Activated CD4-positive, alpha-beta T cell treated with anti-CD3 and anti-CD28 coated beads, Interleukin-2, amount 10 ng/mL, durations not matched to agents 7 days and 5 days (primary cell): ENCODE data around the gene ATG9B. TPM values are rescaled to one million over a fixed set of nuclear protein-coding genes. Genes with fewer than 3 reads are reported as not detected.
A peak's percentile ranks its signal among the peaks of the same experiment; 100 is the strongest.

ENCODE experiments used
- CTCF ChIA-PET: fragments of 350-600 bp; sonication (Branson Sonifier 250); formaldehyde crosslinking; loops from one replicate; lab custom pipeline; 2021; ENCODE audit warnings: antibody characterized with exemption; lab: Charles Lee
- POLR2A ChIA-PET: fragments of 350-600 bp; sonication (Branson Sonifier 250); formaldehyde crosslinking; loops from one replicate; lab custom pipeline; 2021; ENCODE audit warnings: antibody characterized with exemption; lab: Charles Lee
- DNase-seq: peaks from one replicate; pipeline ENCODE4 v3.0.0-alpha.2; 2020
- H3K27ac Mint-ChIP-seq: one replicate; pipeline ENCODE4 v1.8.0; 2021; ENCODE audit warnings: mild to moderate bottlenecking, moderate library complexity, mixed read lengths
- H3K27me3 Mint-ChIP-seq: one replicate; pipeline ENCODE4 v1.8.0; 2021; ENCODE audit warnings: mixed read lengths
- H3K36me3 Mint-ChIP-seq: one replicate; pipeline ENCODE4 v1.8.0; 2021; ENCODE audit warnings: low read depth, mixed read lengths
- H3K4me1 Mint-ChIP-seq: one replicate; pipeline ENCODE4 v1.8.0; 2021; ENCODE audit warnings: mixed read lengths
- H3K4me3 Mint-ChIP-seq: one replicate; pipeline ENCODE4 v1.8.0; 2021; ENCODE audit warnings: mild to moderate bottlenecking, moderate library complexity, mixed read lengths
- H3K9me3 Mint-ChIP-seq: one replicate; pipeline ENCODE4 v1.8.0; 2021; ENCODE audit warnings: mixed read lengths
- total RNA-seq, 2 experiments: library from RNA; stranded (reverse); gene quantifications; one replicate each; pipeline ENCODE4 v1.2.3, GENCODE V29; 2021

ATG9B gene
- total RNA-seq, 2 experiments from 2014 or later, result 12.1 to 12.3 TPM

DNA sequence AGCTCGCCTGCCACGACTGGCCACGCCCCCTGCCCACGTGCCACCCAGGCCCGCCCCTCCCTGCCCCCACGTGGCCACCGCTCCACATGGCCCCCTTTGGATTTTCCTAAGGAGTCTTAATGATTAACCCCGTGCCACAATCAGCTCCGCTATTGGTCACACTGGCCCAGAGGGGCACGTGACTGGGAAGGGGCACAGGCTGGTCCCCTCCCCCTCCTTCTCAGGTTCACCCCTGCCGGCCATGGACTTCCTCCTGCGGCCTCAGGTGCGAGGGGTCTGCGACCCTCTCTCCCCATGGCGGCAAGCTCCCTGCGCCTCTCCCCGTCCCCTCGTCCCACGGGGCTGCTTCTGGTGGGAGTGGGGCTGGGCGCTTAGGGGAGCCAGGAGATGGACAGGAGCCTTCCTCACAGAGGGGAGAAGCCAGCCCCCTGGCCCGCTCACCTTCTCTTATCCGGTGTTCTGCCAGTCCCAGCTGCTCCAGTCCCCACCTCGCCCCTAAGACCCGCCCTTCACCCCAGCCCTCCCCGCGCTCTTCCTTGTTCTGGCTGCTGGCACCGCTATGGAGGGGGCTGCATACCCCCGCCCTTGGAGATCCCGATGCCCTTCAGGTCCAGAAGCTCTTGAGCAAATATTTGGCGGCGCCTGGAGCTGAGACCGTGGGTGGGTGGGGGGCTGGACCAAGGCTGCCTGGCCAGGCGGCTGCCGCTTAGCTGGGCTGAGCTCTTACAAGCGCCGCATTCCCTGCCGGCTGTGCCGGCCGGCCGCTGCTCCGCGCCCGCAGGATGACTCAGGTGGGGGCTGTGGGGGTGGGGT, 38.3 kb upstream of the ATG9B start:
- no peak for DNase-seq
- Mint-ChIP-seq H3K27ac (no peak overlapping the region), H3K4me3 (no peak overlapping the region), H3K36me3 (peaks cover 13% of the 10 kb centered on the region), H3K4me1 (peaks cover 26% of the 10 kb centered on the region), H3K27me3 (no peaks in the 10 kb centered on the region), H3K9me3 (no peaks in the 10 kb centered on the region)
- ChIA-PET CTCF (interaction anchor here (0.6 kb wide), 1 partner anchor 9 kb away, joined by 3 read pairs; no protein-coding TSS in a partner anchor), POLR2A (no interaction called here)

DNA sequence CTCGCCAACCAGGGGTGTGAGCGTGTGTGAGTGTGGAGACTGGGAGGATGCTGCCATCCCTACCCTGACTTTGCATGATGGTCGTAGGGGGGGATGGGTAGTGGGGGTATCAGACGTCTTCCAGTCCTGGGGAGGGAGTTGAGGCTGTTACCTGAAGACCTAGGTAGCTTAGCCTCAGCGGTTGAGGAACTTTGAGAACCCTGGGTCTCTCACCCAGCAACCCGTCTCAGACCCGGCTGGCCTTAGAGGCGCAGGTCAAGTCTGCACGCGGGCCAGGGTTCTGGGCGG, 37.8 kb upstream of the ATG9B start:
- CTCF ChIA-PET, result no interaction called here
- no peaks in the 10 kb centered on the region for H3K9me3 Mint-ChIP-seq
- H3K4me1 Mint-ChIP-seq, result peaks cover 31% of the 10 kb centered on the region
- H3K4me3 Mint-ChIP-seq, result peak overlapping the region; percentile 91
- POLR2A ChIA-PET, result no interaction called here
- peaks cover 11% of the 10 kb centered on the region for H3K36me3 Mint-ChIP-seq
- DNase-seq, result no peak
- H3K27me3 Mint-ChIP-seq, result no peaks in the 10 kb centered on the region
- H3K27ac Mint-ChIP-seq, result no peak overlapping the region

DNA sequence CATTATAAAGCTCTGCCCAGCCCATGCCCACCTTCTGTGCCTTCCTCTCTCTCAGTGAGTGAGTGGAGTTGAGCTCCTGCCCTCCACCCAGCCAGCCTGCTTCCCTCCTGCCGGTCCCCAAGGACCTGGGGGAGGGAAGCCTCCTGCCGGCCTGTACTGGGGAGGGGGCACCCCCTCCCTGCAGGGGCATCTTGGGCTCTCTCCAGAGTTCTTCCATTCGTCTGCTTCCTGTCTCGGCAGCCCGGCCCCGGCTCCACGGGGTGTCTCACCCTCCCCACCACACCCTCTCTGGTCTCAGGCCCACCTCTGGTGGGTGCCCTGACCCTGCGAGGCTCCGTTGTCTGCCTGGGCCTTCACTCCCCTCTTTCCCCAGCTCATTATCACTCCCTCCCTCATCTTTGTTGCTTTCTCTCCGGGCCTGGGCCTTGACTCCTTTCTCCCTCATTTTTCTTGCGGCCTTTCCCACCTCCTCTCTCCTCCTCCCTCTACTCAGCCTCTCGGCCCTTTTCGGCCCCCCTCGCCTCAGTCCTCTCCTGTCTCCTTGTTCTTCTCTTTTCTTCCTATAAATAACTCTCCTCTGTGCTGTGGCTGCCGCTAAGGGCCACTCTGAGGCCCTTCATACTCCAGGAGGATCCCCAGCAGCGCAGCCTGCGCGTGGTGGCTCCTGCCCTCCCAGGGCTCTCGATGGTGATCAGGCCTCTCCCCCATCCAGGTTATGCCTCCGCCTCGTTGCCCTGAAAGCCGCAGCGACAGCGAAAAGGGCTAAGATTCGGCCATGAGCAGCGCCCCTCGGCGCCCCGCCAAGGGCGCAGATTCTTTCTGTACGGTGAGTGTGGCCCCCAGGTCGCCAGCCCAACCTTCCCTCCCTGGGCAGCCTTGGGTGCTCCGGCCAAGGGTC, 37.2 kb upstream of the ATG9B start:
- POLR2A ChIA-PET, result no interaction called here
- no peaks in the 10 kb centered on the region for H3K9me3 Mint-ChIP-seq
- peaks cover 11% of the 10 kb centered on the region for H3K36me3 Mint-ChIP-seq
- H3K4me3 Mint-ChIP-seq, result peak overlapping the region; percentile 91
- H3K27ac Mint-ChIP-seq, result peak overlapping the region; percentile 55
- no peak for DNase-seq
- CTCF ChIA-PET, result interaction anchor here (0.9 to 2.0 kb wide), 4 partner anchors 16 to 43 kb away, joined by 4 to 9 read pairs (median 5); partner anchors contain the start of gene FASTK
- peaks cover 37% of the 10 kb centered on the region for H3K4me1 Mint-ChIP-seq
- H3K27me3 Mint-ChIP-seq, result no peaks in the 10 kb centered on the region

DNA sequence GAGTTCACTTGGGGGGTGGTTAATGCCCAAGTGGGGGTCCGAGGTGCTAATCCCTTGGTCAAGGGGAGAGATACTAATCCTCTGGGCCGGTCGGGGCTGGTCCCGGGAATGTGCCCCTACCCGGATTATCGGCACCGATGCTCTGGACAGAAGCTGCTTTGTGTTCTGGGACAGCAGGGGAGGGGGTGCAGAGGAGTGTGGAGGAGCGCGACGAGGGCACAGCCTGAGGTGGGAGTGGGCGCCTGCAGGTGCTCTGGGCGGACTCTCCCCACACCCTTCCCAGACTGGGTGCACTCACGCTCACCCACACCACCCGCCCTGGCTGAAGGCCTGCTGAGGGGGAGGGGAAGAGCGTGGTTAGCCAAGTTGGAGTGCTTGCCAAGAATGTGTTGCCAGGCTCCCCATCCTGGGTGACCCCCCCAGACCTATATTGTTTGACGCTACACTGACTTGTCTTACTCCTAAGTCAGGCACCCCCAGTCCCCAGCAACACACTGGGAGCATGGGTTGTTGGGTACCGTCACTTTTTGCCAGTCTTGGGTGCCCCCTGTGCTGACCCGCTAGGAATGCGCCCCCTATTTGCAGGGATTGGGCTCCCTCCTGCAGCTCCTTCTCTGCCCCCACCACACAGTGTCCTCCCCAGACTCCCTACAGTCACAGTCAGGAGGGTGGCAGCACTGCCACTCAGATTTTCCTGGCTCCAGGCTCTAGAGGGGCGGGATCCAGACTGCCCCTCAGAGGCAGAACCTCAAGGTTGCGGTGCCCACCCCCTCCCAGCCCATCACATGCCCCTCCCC, 36.3 kb upstream of the ATG9B start:
- ChIA-PET CTCF (interaction anchor here (0.7 to 2.0 kb wide), 6 partner anchors 13 to 42 kb away, joined by 3 to 9 read pairs (median 4); partner anchors contain the start of gene FASTK), POLR2A (no interaction called here)
- Mint-ChIP-seq H3K27me3 (no peaks in the 10 kb centered on the region), H3K36me3 (peaks cover 11% of the 10 kb centered on the region), H3K9me3 (no peaks in the 10 kb centered on the region), H3K4me1 (peaks cover 37% of the 10 kb centered on the region), H3K27ac (peak overlapping the region; percentile 74), H3K4me3 (peak overlapping the region; percentile 91)
- no peak for DNase-seq

DNA sequence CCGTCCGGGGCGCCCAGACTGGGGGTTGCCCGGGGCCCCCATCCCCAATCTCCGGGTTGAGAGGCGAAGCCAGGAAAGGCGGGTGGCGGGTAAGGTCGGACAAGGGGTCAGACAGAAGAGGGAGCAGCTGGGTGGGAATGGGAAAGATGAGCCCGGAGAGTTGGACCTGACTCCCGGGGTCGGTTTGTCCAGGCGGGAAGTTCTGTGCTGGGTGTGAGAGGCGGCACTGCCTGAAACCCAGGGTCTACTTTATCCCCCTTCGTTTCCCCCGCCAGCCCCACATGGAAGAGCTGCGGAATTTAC, 35.8 kb upstream of the ATG9B start:
- CTCF ChIA-PET, result interaction anchor here (0.7 to 2.0 kb wide), 5 partner anchors 13 to 41 kb away, joined by 3 to 9 read pairs (median 4); partner anchors contain the start of gene FASTK
- Mint-ChIP-seq H3K27me3 (no peaks in the 10 kb centered on the region), H3K27ac (peak overlapping the region; percentile 74), H3K9me3 (no peaks in the 10 kb centered on the region), H3K4me3 (peak overlapping the region; percentile 91), H3K4me1 (peaks cover 37% of the 10 kb centered on the region), H3K36me3 (peaks cover 6% of the 10 kb centered on the region)
- DNase-seq, result no peak
- POLR2A ChIA-PET, result no interaction called here

DNA sequence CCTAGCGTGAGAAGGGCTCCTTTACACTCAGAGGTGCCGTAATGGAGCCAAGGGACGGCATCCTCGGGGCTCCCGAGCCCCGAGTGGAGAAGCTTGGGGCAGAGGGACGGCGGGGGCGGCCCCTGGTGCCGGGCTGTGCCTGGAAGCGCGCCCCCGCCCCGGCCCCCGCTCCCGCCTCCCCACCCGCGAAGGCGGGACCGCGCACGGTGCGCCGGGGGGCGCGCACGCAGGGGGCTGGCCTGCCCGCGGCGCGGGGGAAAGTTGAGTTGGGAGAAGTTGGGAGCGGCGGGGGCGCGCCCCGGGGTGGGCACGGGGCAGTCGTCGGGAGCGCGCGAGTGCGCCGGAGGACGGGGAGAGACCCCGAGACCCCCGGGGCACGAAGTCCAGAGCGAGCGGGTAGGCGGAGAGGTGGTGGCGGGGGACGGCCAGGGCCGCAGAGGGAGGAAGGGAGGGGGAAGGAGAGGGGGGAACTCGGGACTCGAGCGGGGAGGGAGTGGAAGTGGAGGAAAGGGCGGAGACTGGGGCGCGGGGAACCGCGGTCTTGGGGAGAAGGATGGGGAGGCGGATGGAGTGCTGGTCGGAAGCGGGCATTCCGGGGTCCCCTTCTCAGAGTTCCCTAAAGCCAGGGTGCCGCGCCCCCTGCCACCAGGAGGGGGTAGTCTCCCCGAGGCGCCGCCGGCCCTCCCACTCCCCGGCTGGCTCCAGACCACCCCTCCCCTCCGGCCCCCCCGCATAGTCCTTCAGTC, 35.2 kb upstream of the ATG9B start, which contains the start of gene SLC4A2:
SLC4A2 (plus strand) TSS at position 223 of the 746 bp plus-strand sequence. CDS start 2,399 bp downstream, outside the sequence.
- Mint-ChIP-seq H3K36me3 (peaks cover 5% of the 10 kb centered on the region), H3K4me1 (peaks cover 40% of the 10 kb centered on the region), H3K27ac (peak within 1 kb of the TSS; percentile 95), H3K27me3 (no peaks in the 10 kb centered on the region), H3K4me3 (peak within 1 kb of the TSS; percentile 91), H3K9me3 (no peaks in the 10 kb centered on the region)
- peak; percentile 64 for DNase-seq
- CTCF ChIA-PET, result interaction anchor here (1.0 to 2.0 kb wide), 7 partner anchors 18 to 45 kb away, joined by 3 to 9 read pairs (median 5); partner anchors contain the start of gene FASTK
- POLR2A ChIA-PET, result no interaction called here

DNA sequence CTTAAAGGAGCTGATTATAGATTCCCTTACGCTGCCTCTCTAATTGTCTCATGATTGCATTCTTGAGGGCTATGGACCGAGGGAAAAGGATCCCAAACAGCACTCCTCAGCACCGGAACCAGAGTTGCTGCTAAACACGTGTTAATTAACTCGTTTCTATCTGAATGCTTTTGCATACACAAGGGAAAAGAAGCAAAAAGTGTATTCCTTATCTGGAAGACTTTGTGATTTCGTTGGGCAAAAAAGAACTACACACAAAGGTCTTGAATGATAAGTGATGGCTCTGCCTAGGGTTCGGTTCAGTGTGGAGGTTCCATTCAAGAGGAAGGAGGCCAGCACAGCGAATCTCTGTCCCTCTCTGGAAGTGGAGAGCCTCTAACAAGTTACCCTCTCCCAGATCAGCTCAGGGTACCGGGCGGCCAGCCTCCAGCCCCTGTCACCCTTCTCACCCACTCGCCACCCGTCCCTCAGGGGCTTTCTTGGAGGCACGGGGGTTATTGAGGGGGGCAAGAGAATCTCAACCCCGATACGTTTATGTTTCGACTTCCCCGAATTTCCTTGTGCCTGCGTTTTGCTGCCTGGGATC, 34.6 kb upstream of the ATG9B start:
- ChIA-PET CTCF (interaction anchor here (0.8 to 1.7 kb wide), 7 partner anchors 8 to 45 kb away, joined by 3 to 6 read pairs (median 4); partner anchors contain the start of genes ABCB8 and FASTK), POLR2A (no interaction called here)
- H3K4me3 Mint-ChIP-seq, result peak overlapping the region; percentile 91
- H3K36me3 Mint-ChIP-seq, result peaks cover 5% of the 10 kb centered on the region
- H3K9me3 Mint-ChIP-seq, result no peaks in the 10 kb centered on the region
- peak overlapping the region; percentile 95 for H3K27ac Mint-ChIP-seq
- DNase-seq, result no peak
- no peaks in the 10 kb centered on the region for H3K27me3 Mint-ChIP-seq
- H3K4me1 Mint-ChIP-seq, result peaks cover 42% of the 10 kb centered on the region

DNA sequence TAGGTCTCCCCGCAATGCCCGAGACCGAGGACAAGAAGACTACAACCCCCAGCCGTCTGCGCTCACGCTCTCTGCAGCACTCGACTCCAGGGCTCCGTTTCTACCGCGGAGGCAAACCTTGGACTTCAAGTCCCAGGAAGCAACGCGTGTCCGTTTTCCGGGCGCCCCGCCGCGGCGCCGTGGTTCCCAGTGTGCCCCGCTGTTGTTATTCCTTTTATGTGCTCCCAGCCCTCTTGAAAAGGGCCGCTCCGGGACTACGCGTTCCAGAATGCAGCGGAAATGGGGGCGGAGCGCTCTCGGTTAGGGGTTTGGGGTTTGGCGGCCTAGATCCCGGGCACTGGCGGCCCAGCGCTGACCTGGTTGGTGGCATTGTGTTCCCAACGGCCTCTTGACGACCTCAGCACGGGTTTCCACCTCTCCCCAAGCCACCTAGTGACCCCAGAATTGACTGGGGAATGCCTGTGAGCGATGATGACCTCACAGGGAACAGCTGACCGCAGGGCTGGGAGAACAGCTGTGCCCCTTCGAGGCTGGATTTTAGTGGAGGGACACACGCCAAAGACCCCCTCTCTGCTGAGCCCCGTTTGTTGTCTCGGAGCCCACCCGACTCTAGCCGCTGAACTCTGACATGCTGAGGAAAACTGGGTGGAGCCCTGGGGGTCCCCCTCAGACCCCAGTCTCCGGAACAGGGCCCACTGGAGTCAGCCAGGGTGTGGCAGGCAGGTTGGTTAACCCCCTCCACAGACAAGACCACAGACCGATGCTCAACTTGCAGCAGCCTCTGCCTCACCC, 33.9 kb upstream of the ATG9B start:
- ChIA-PET POLR2A (no interaction called here), CTCF (interaction anchor here (0.8 to 1.7 kb wide), 8 partner anchors 9 to 44 kb away, joined by 3 to 6 read pairs (median 4); partner anchors contain the start of genes ABCB8 and FASTK)

DNA sequence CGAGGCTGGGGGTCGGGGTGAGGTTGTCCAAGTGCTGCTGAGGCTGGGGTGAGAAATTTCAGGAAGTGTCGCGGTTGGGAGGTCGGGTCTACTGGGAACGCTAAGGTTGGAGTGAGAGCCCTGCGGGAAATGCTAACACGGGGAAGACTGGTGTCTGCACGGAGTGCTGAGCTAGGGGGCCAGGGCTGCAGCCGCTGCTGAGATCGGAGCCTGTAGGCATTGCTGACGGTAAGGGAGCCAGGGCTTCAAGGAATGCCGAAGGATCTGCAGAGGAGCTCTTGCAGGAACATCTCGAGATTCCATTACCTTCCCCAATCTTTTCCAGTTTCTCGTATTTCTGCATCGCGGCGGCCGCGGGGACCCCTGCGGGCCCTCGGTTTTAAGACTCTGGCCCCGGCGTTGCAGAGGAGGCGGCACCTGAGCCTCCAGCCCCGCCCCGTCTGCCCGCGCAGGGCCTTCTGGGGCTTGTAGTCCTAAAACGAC, 33.3 kb upstream of the ATG9B start, which contains the start of gene CDK5:
CDK5 (minus strand) TSS at position 392 of the 483 bp plus-strand sequence; CDS start at position 343, 49 bp downstream.
- peaks cover 53% of the 10 kb centered on the region for H3K4me1 Mint-ChIP-seq
- no peaks in the 10 kb centered on the region for H3K9me3 Mint-ChIP-seq
- ChIA-PET CTCF (interaction anchor here (1.1 kb wide), 1 partner anchor 29 kb away, joined by 4 read pairs; the partner anchor contains the start of gene ABCB8), POLR2A (no interaction called here)
- peak within 1 kb of the TSS; percentile 95 for H3K27ac Mint-ChIP-seq
- peaks cover 3% of the 10 kb centered on the region for H3K36me3 Mint-ChIP-seq
- H3K4me3 Mint-ChIP-seq, result peak within 1 kb of the TSS; percentile 91
- H3K27me3 Mint-ChIP-seq, result no peaks in the 10 kb centered on the region
- no peak for DNase-seq

More for the DNA sequence above, 33.9 kb upstream of the ATG9B start:
- H3K27me3 Mint-ChIP-seq, result no peaks in the 10 kb centered on the region
- peaks cover 47% of the 10 kb centered on the region for H3K4me1 Mint-ChIP-seq
- H3K4me3 Mint-ChIP-seq, result peak overlapping the region; percentile 91
- H3K27ac Mint-ChIP-seq, result peak overlapping the region; percentile 95
- H3K36me3 Mint-ChIP-seq, result peaks cover 2% of the 10 kb centered on the region
- DNase-seq, result peak; percentile 99
- H3K9me3 Mint-ChIP-seq, result no peaks in the 10 kb centered on the region

DNA sequence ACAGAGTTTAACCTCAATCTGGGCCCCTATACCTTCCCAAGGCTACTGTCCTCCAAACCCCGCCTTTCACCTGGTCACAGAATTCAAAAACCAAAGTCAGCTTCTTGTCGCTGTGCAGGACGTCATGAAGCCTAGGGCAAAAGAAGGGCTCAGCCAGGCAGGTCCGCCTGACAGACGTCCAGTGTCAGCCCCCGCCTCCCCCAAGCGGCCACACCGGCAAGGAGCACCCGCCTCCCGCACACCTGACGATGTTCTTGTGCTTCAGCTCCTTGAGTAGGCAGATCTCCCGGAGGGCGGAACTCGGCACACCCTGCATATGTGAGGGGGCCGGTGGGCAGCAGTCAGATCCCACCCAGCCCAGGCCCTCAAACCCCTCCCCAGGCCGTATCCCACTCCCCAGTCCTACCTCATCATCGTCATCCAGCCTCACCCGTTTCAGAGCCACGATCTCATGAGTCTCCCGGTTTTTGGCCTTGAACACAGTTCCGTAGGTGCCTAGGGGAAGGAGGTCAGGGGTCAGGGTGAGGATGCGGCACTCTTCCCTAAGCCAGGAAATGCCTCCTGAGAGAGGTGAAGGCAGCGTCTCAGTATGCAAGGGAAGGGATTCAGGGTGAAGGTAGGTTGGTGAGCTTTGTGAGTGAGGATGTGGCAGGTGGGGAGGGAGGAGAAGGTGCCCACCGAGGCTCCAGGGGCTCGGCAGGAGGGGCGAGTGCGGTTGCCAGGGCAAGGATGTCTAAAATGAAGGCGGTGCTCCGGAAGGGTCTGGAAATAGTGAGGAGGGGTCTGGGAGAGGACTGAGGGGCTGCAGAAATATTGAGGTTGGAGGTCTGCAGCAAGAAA, 32.6 kb upstream of the ATG9B start:
- peak overlapping the region; percentile 91 for H3K4me3 Mint-ChIP-seq
- ChIA-PET CTCF (interaction anchor here (1.1 kb wide), 1 partner anchor 28 kb away, joined by 4 read pairs; the partner anchor contains the start of gene ABCB8), POLR2A (no interaction called here)
- H3K4me1 Mint-ChIP-seq, result peaks cover 53% of the 10 kb centered on the region
- H3K9me3 Mint-ChIP-seq, result no peaks in the 10 kb centered on the region
- peaks cover 4% of the 10 kb centered on the region for H3K36me3 Mint-ChIP-seq
- no peaks in the 10 kb centered on the region for H3K27me3 Mint-ChIP-seq
- peak overlapping the region; percentile 42 for H3K27ac Mint-ChIP-seq
- DNase-seq, result no peak
